GM19035 (cell line): ENCODE measurements around the gene OR10P1.

Experiments used
- ATAC-seq: cut with Tn5 transposase; IDR thresholded peaks from one replicate; pipeline ENCODE4 v1.9.1; 2021; ENCODE audit not compliant: unreplicated experiment

The OR10P1 gene

GRCh38 chr12:55682087-55682796 is 45.5 kb downstream of the OR10P1 start:
- ATAC-seq, result no peak

- no peak for ATAC-seq
Measured at GRCh38 chr12:55683676-55684075, 47.0 kb downstream of the OR10P1 start.

GRCh38 chr12:55684761-55685370 is 48.2 kb downstream of the OR10P1 start:
- no peak for ATAC-seq

- ATAC-seq, result no peak
Measured at GRCh38 chr12:55685671-55686070, 49.0 kb downstream of the OR10P1 start.

- no peak for ATAC-seq
Measured at GRCh38 chr12:55686366-55687010, 49.8 kb downstream of the OR10P1 start.
